H9 (cell line): ENCODE measurements around the gene UMAD1. TPM values are rescaled to one million over a fixed set of nuclear protein-coding genes. Genes with fewer than 3 reads are reported as not detected.

Source experiments
- DNase-seq: peaks from one replicate; pipeline ENCODE4 v3.0.0-alpha.2; 2017
- H2AFZ ChIP-seq: one replicate; pipeline ENCODE4 v1.6.1; 2013; ENCODE audit warnings: mild to moderate bottlenecking, low read length, control low read depth, moderate library complexity
- H2AK5ac ChIP-seq: 2 replicates; pipeline ENCODE4 v1.6.1; 2013; ENCODE audit warnings: low read length, control low read depth, mixed read lengths; ENCODE audit not compliant: insufficient read length
- H2BK120ac ChIP-seq: one replicate; pipeline ENCODE4 v1.6.1; 2013; ENCODE audit warnings: low read depth, mild to moderate bottlenecking, low read length, control low read depth, inconsistent platforms; ENCODE audit not compliant: poor library complexity, severe bottlenecking
- H2BK12ac ChIP-seq: 2 replicates; pipeline ENCODE4 v1.6.1; 2013; ENCODE audit warnings: low read length, control low read depth, mixed read lengths, low read depth; ENCODE audit not compliant: insufficient read length
- H2BK15ac ChIP-seq: 2 replicates; pipeline ENCODE4 v1.6.1; 2013; ENCODE audit warnings: low read depth, low read length, control low read depth
- H2BK20ac ChIP-seq: one replicate; pipeline ENCODE4 v1.6.1; 2013; ENCODE audit warnings: low read depth, mild to moderate bottlenecking, low read length, control low read depth, inconsistent platforms; ENCODE audit not compliant: poor library complexity, severe bottlenecking
- H2BK5ac ChIP-seq: 2 replicates; pipeline ENCODE4 v1.6.1; 2013; ENCODE audit warnings: low read length, control low read depth, mixed read lengths; ENCODE audit not compliant: insufficient read length
- H3K14ac ChIP-seq: 2 replicates; pipeline ENCODE4 v1.6.1; 2013; ENCODE audit warnings: low read length, control low read depth; ENCODE audit not compliant: insufficient read depth
- H3K18ac ChIP-seq: 2 replicates; pipeline ENCODE4 v1.6.1; 2013; ENCODE audit warnings: low read depth, mild to moderate bottlenecking, mixed read lengths, low read length, control low read depth; ENCODE audit not compliant: insufficient read length
- H3K23ac ChIP-seq: 2 replicates; pipeline ENCODE4 v1.6.1; 2013; ENCODE audit warnings: low read length, control low read depth, mixed read lengths, low read depth; ENCODE audit not compliant: insufficient read length
- H3K23me2 ChIP-seq: 2 replicates; pipeline ENCODE4 v1.6.1; 2013; ENCODE audit warnings: low read depth, mild to moderate bottlenecking, mixed read lengths, low read length, control low read depth; ENCODE audit not compliant: insufficient read length, poor library complexity, severe bottlenecking
- H3K27ac ChIP-seq: 2 replicates; pipeline ENCODE4 v1.5.1; 2013; ENCODE audit warnings: low read length, control low read depth, mixed read lengths, low read depth; ENCODE audit not compliant: insufficient read length
- H3K27me3 ChIP-seq: 2 replicates; pipeline ENCODE4 v1.6.1; 2013; ENCODE audit warnings: low read length, control low read depth, inconsistent platforms; ENCODE audit not compliant: insufficient read depth
- H3K4ac ChIP-seq: 2 replicates; pipeline ENCODE4 v1.6.1; 2013; ENCODE audit warnings: low read depth, mild to moderate bottlenecking, control low read depth, inconsistent platforms, low read length, moderate library complexity
- H3K4me1 ChIP-seq: 2 replicates; pipeline ENCODE4 v1.6.1; 2013; ENCODE audit warnings: low read length, control low read depth, inconsistent platforms; ENCODE audit not compliant: insufficient read depth
- H3K4me2 ChIP-seq: 2 replicates; pipeline ENCODE4 v1.6.1; 2013; ENCODE audit warnings: low read length, control low read depth, mixed read lengths; ENCODE audit not compliant: insufficient read length, insufficient read depth
- H3K56ac ChIP-seq: 2 replicates; pipeline ENCODE4 v1.6.1; 2013; ENCODE audit warnings: low read depth, mild to moderate bottlenecking, mixed read lengths, low read length, control low read depth; ENCODE audit not compliant: insufficient read length
- H3K79me1 ChIP-seq: 2 replicates; pipeline ENCODE4 v1.6.1; 2013; ENCODE audit warnings: low read depth, mild to moderate bottlenecking, moderate library complexity, low read length, control low read depth, inconsistent platforms; ENCODE audit not compliant: insufficient read depth, poor library complexity, severe bottlenecking
- H3K79me2 ChIP-seq: 2 replicates; pipeline ENCODE4 v1.6.1; 2013; ENCODE audit warnings: low read length, control low read depth, inconsistent platforms; ENCODE audit not compliant: insufficient read depth
- H3K9ac ChIP-seq: 2 replicates; pipeline ENCODE4 v1.6.1; 2013; ENCODE audit warnings: low read length, control low read depth, mixed read lengths; ENCODE audit not compliant: insufficient read length; ENCODE audit errors: extremely low read depth
- H3K9me3 ChIP-seq: one replicate; pipeline ENCODE4 v1.6.1; 2013; ENCODE audit warnings: low read depth, low read length, inconsistent platforms; ENCODE audit not compliant: control insufficient read depth
- H3T11ph ChIP-seq: one replicate; pipeline ENCODE4 v1.6.1; 2013; ENCODE audit warnings: mild to moderate bottlenecking, low read length, control low read depth, inconsistent platforms
- H4K20me1 ChIP-seq: one replicate; pipeline ENCODE4 v1.6.1; 2013; ENCODE audit not compliant: control insufficient read depth, insufficient read length, insufficient read depth
- H4K5ac ChIP-seq: 2 replicates; pipeline ENCODE4 v1.6.1; 2013; ENCODE audit warnings: low read depth, mild to moderate bottlenecking, mixed read lengths, low read length, control low read depth; ENCODE audit not compliant: insufficient read length
- H4K8ac ChIP-seq: replicated peaks from 2 replicates; pipeline ENCODE4 v1.6.1; 2013; ENCODE audit warnings: low read length, control low read depth, mixed read lengths, low read depth; ENCODE audit not compliant: insufficient read length
- H4K91ac ChIP-seq: 2 replicates; pipeline ENCODE4 v1.6.1; 2013; ENCODE audit warnings: low read depth, mild to moderate bottlenecking, moderate library complexity, mixed read lengths, low read length, control low read depth; ENCODE audit not compliant: insufficient read length
- H3K27ac Mint-ChIP-seq, 3 experiments: 2 replicates in 2 of 3; 3 replicates in 1 of 3; pipeline ENCODE4 v1.8.0; 2020 to 2021; ENCODE audit warnings: mixed read lengths in 3 of 3, mild to moderate bottlenecking in 1 of 3, moderate library complexity in 1 of 3
- H3K27me3 Mint-ChIP-seq: 2 replicates; pipeline ENCODE4 v1.8.0; 2021; ENCODE audit warnings: low read depth, mild to moderate bottlenecking, moderate library complexity, mixed read lengths
- H3K36me3 Mint-ChIP-seq, 3 experiments: 2 replicates in 2 of 3; 3 replicates in 1 of 3; pipeline ENCODE4 v1.8.0; 2020 to 2021; ENCODE audit warnings: low read depth in 3 of 3, mixed read lengths in 3 of 3; ENCODE audit not compliant: insufficient read depth in 1 of 3
- H3K4me1 Mint-ChIP-seq, 2 experiments: 2 replicates each; pipeline ENCODE4 v1.8.0; 2020; ENCODE audit warnings: mixed read lengths in 2 of 2
- H3K4me3 Mint-ChIP-seq, 2 experiments: 2 replicates in 1 of 2; 3 replicates in 1 of 2; pipeline ENCODE4 v1.8.0; 2020 to 2021; ENCODE audit warnings: mild to moderate bottlenecking in 2 of 2, mixed read lengths in 2 of 2, moderate library complexity in 1 of 2
- H3K9me3 Mint-ChIP-seq, 2 experiments: 2 replicates in 1 of 2; 3 replicates in 1 of 2; pipeline ENCODE4 v1.8.0; 2020; ENCODE audit warnings: mild to moderate bottlenecking in 2 of 2, mixed read lengths in 2 of 2, moderate library complexity in 1 of 2
- CTCF ChIP-seq: fragments of 200-600 bp; sonication (generic); conservative IDR thresholded peaks from 3 replicates; pipeline ENCODE4 v1.8.0; 2021; ENCODE audit warnings: antibody characterized with exemption, mild to moderate bottlenecking
- WGBS: extraction: QIAGEN DNeasy Blood & Tissue Kit; methylation state at CpG from one replicate; pipeline ENCODE4 v1.1.7; 2013; ENCODE audit warnings: missing lambda C conversion rate, low lambda C conversion rate, mixed read lengths; ENCODE audit not compliant: insufficient read length; ENCODE audit errors: extremely low coverage; 5-methylcytosine and 5-hydroxymethylcytosine counted together
- total RNA-seq: library from RNA; stranded (reverse); gene quantifications from 2 replicates; pipeline ENCODE4 v1.2.1, GENCODE V29; 2021

Gene UMAD1
- total RNA-seq, 1 experiment from 2014 or later = 8.9 TPM

- no peak overlapping the region for H3K23ac ChIP-seq
- no peak overlapping the region for H2AFZ ChIP-seq
- Mint-ChIP-seq H3K36me3 (peaks cover 18 to 28% (median 26%) of the 10 kb centered on the region in 3 experiments), H3K4me1 (peaks cover 4% of the 10 kb centered on the region in 2 experiments; a peak in 3 of 4 replicates), H3K27me3 (no peaks in the 10 kb centered on the region), H3K4me3 (no peak overlapping the region), H3K9me3 (peaks cover 26 to 28% of the 10 kb centered on the region in 2 experiments), H3K27ac (no peak overlapping the region)
- H2BK5ac ChIP-seq = no peak overlapping the region
- H3K14ac ChIP-seq = no peak overlapping the region
- no peaks in the 10 kb centered on the region for H4K20me1 ChIP-seq
- H3K79me1 ChIP-seq = no peaks in the 10 kb centered on the region
- H3K4me2 ChIP-seq = no peak overlapping the region
- no peak overlapping the region for H4K91ac ChIP-seq
- H3T11ph ChIP-seq = no peak overlapping the region
- H3K18ac ChIP-seq = no peak overlapping the region
- no peak for TF ChIP-seq CTCF
- no peaks in the 10 kb centered on the region for H3K27me3 ChIP-seq
- no peak for DNase-seq
- no peak overlapping the region for H4K5ac ChIP-seq
- H3K9ac ChIP-seq = no peak overlapping the region
- H3K9me3 ChIP-seq = peaks cover 16% of the 10 kb centered on the region
- no CpG with 5 or more reads among the region's 3 CpGs for WGBS
- H3K4me1 ChIP-seq = no peaks in the 10 kb centered on the region
- no peak overlapping the region for H4K8ac ChIP-seq
- H3K23me2 ChIP-seq = no peaks in the 10 kb centered on the region
- H2BK20ac ChIP-seq = no peak overlapping the region
- H2BK15ac ChIP-seq = no peak overlapping the region
- H2AK5ac ChIP-seq = no peak overlapping the region
- no peak overlapping the region for H3K4ac ChIP-seq
- no peaks in the 10 kb centered on the region for H3K79me2 ChIP-seq
- H2BK12ac ChIP-seq = no peak overlapping the region
- no peak overlapping the region for H2BK120ac ChIP-seq
- H3K56ac ChIP-seq = no peak overlapping the region
- H3K27ac ChIP-seq = no peak overlapping the region
These were observed 216.6 kb downstream of the UMAD1 start for GRCh38 chr7:7857143-7857583.
